HCT116 (cell line): Measurements from ENCODE around the gene DHRS12. TPM values are rescaled to one million over a fixed set of nuclear protein-coding genes. Genes with fewer than 3 reads are reported as not detected.

Source experiments
- ATAC-seq: fragments of 200-7000 bp; cut with Tn5 transposase; 2 replicates; pipeline ENCODE4 v1.9.1; 2020; ENCODE audit warnings: mild to moderate bottlenecking, moderate library complexity
- BruUV-seq: library from RNA; stranded (reverse); fragments of 400-500 nt; replicated peaks from 2 replicates; lab custom pipeline; 2021; lab: Mats Ljungman, UMichigan
- CTCF ChIA-PET: fragments of 300-600 bp; sonication (Branson Sonifier 250); formaldehyde crosslinking; loops from one replicate; lab custom pipeline; 2021; ENCODE audit warnings: antibody characterized with exemption; lab: Charles Lee
- POLR2A ChIA-PET: fragments of 300-600, 350-600 bp; sonication (Branson Sonifier 250); formaldehyde crosslinking; loops from one replicate; lab custom pipeline; 2021; ENCODE audit warnings: antibody characterized with exemption; lab: Charles Lee
- RAD21 ChIA-PET, 2 experiments: fragments of 300-600 bp; sonication (Branson Sonifier 250); formaldehyde crosslinking; loops; one replicate each; lab custom pipeline; 2023; ENCODE audit warnings: low total read pairs in 2 of 2; ENCODE audit not compliant: uncharacterized antibody in 2 of 2, unreplicated experiment in 2 of 2, low non-redundant PET in 1 of 2; lab: Charles Lee
- DNase-seq: peaks from one replicate; pipeline ENCODE4 v3.0.0-alpha.2; 2010; ENCODE audit warnings: low read depth, low spot score
- H2AFZ ChIP-seq: fragments of 200-600 bp; shearing (Covaris generic), sonication (generic); 2 replicates; pipeline ENCODE4 v1.6.1; 2017; ENCODE audit warnings: low read depth, mixed run types, mixed read lengths, antibody characterized with exemption, low read length; ENCODE audit not compliant: poor library complexity, severe bottlenecking
- H3K27ac ChIP-seq: 2 replicates; pipeline ENCODE4 v1.5.1; 2012; ENCODE audit warnings: low read depth, low read length
- H3K27me3 ChIP-seq: fragments of 200-600 bp; sonication (generic); 2 replicates; pipeline ENCODE4 v1.6.1; 2016; ENCODE audit warnings: mixed run types, low read length, mixed read lengths; ENCODE audit not compliant: insufficient read depth
- H3K36me3 ChIP-seq, 2 experiments: fragments of 200-500 bp in 1 of 2; fragments of 200-600 bp in 1 of 2; sonication (Bioruptor generic) in 1 of 2; sonication (generic) in 1 of 2; 2 replicates each; pipeline versions ENCODE4 v1.5.1 to v1.6.1; 2014 to 2016; ENCODE audit warnings: low read length in 2 of 2, inconsistent platforms in 1 of 2, mixed read lengths in 1 of 2, mixed run types in 1 of 2; ENCODE audit not compliant: insufficient read depth in 2 of 2, control insufficient read depth in 1 of 2
- H3K4me1 ChIP-seq, 2 experiments: fragments of 200-600 bp in 1 of 2; sonication (generic) in 1 of 2; 2 replicates each; pipeline versions ENCODE4 v1.5.1 to v1.6.1; 2012 to 2017; ENCODE audit warnings: low read length in 2 of 2, inconsistent platforms in 1 of 2, mild to moderate bottlenecking in 1 of 2, mixed read lengths in 1 of 2, mixed run types in 1 of 2, moderate library complexity in 1 of 2; ENCODE audit not compliant: insufficient read depth in 2 of 2, control insufficient read depth in 1 of 2
- H3K4me2 ChIP-seq: fragments of 200-600 bp; sonication (generic); 2 replicates; pipeline ENCODE4 v1.6.1; 2017; ENCODE audit warnings: mixed run types, low read length, mixed read lengths
- H3K4me3 ChIP-seq, 2 experiments: fragments of 200-600 bp in 1 of 2; sonication (generic) in 1 of 2; replicated peaks in 1 of 2; 2 replicates each; pipeline ENCODE4 v1.5.1; 2011 to 2016; ENCODE audit warnings: low read length in 2 of 2, control low read depth in 1 of 2, low read depth in 1 of 2, mild to moderate bottlenecking in 1 of 2, mixed read lengths in 1 of 2, mixed run types in 1 of 2
- H3K79me2 ChIP-seq: fragments of 200-600 bp; sonication (generic); 2 replicates; pipeline ENCODE4 v1.6.1; 2017; ENCODE audit warnings: mild to moderate bottlenecking, mixed run types, low read length, moderate library complexity, mixed read lengths; ENCODE audit not compliant: insufficient read depth
- H3K9ac ChIP-seq: fragments of 200-600 bp; sonication (generic); 2 replicates; pipeline ENCODE4 v1.6.1; 2016; ENCODE audit warnings: low read length, mixed read lengths
- H3K9me2 ChIP-seq: fragments of 200-600 bp; sonication (generic), shearing (Covaris generic); 2 replicates; pipeline ENCODE4 v1.6.1; 2017; ENCODE audit warnings: mixed run types, mild to moderate bottlenecking, moderate library complexity; ENCODE audit not compliant: insufficient read depth
- H3K9me3 ChIP-seq, 2 experiments: fragments of 200-500 bp in 1 of 2; fragments of 200-600 bp in 1 of 2; sonication (Bioruptor generic) in 1 of 2; sonication (generic) in 1 of 2; 2 replicates each; pipeline ENCODE4 v1.6.1; 2014 to 2017; ENCODE audit warnings: low read length in 2 of 2, mixed read lengths in 2 of 2, inconsistent platforms in 1 of 2, low read depth in 1 of 2, mild to moderate bottlenecking in 1 of 2, mixed run types in 1 of 2, moderate library complexity in 1 of 2; ENCODE audit not compliant: control insufficient read depth in 1 of 2, insufficient read depth in 1 of 2
- H4K20me1 ChIP-seq: fragments of 200-600 bp; sonication (generic), shearing (Covaris generic); 2 replicates; pipeline ENCODE4 v1.6.1; 2017; ENCODE audit warnings: mixed run types, mild to moderate bottlenecking, moderate library complexity; ENCODE audit not compliant: insufficient read depth
- CBX3 ChIP-seq: IDR thresholded peaks from 2 replicates; pipeline ENCODE4 v1.6.1; 2012; ENCODE audit warnings: low read depth
- CEBPB ChIP-seq: IDR thresholded peaks from 2 replicates; pipeline ENCODE4 v1.6.1; 2012; ENCODE audit warnings: low read depth
- EGR1 ChIP-seq: IDR thresholded peaks from 2 replicates; pipeline ENCODE4 v1.6.1; 2012; ENCODE audit warnings: low read depth
- EZH2 ChIP-seq: fragments of 200-600 bp; sonication (generic); IDR thresholded peaks from 2 replicates; pipeline ENCODE4 v1.6.1; 2017; ENCODE audit warnings: antibody characterized with exemption, mixed run types
- EZH2phosphoT487 ChIP-seq: fragments of 200-600 bp; IDR thresholded peaks from 2 replicates; pipeline ENCODE4 v1.6.1; 2018; ENCODE audit warnings: antibody characterized with exemption, borderline replicate concordance
- FOSL1 ChIP-seq: IDR thresholded peaks from 2 replicates; pipeline ENCODE4 v1.6.1; 2012; ENCODE audit warnings: low read depth
- JUND ChIP-seq: IDR thresholded peaks from 2 replicates; pipeline ENCODE4 v1.6.1; 2012
- POLR2A ChIP-seq: IDR thresholded peaks from 2 replicates; pipeline ENCODE4 v1.7.0; 2011; ENCODE audit warnings: borderline replicate concordance; ENCODE audit not compliant: insufficient read depth, insufficient read length; ENCODE audit errors: extremely low read depth
- POLR2AphosphoS5 ChIP-seq: IDR thresholded peaks from 2 replicates; pipeline ENCODE4 v1.6.1; 2011; ENCODE audit warnings: mild to moderate bottlenecking, low read depth, low read length, moderate library complexity
- SIN3A ChIP-seq: IDR thresholded peaks from 2 replicates; pipeline ENCODE4 v1.6.1; 2012; ENCODE audit warnings: low read depth
- SP1 ChIP-seq: IDR thresholded peaks from 2 replicates; pipeline ENCODE4 v1.6.1; 2012; ENCODE audit warnings: low read depth
- SRF ChIP-seq: IDR thresholded peaks from 2 replicates; pipeline ENCODE4 v1.6.1; 2012; ENCODE audit warnings: low read depth
- TCF7L2 ChIP-seq: IDR thresholded peaks from 2 replicates; pipeline ENCODE4 v1.7.0; 2011; ENCODE audit warnings: borderline replicate concordance, inconsistent platforms; ENCODE audit not compliant: insufficient read depth, insufficient read length; ENCODE audit errors: extremely low read depth
- YY1 ChIP-seq: IDR thresholded peaks from 2 replicates; pipeline ENCODE4 v1.6.1; 2011; ENCODE audit warnings: low read length, low read depth, moderate library complexity, mild to moderate bottlenecking; ENCODE audit not compliant: insufficient replicate concordance; ENCODE audit errors: extremely low read depth
- ZFX ChIP-seq: fragments of 450-650 bp; IDR thresholded peaks from 2 replicates; pipeline ENCODE4 v1.6.1; 2017
- ZNF274 ChIP-seq: fragments of 200-500 bp; sonication (Bioruptor generic); IDR thresholded peaks from 2 replicates; pipeline ENCODE4 v1.6.1; 2014; ENCODE audit warnings: mild to moderate bottlenecking, low read depth, low read length, inconsistent platforms
- intact Hi-C: fragments of 100-400 bp; cut with micrococcal nuclease; formaldehyde crosslinking; loops from 2 replicates; pipeline ENCODE4 v1.10.0; 2022
- total RNA-seq: library from RNA; stranded (reverse); gene quantifications from one replicate; pipeline ENCODE4 v1.2.1, GENCODE V29; 2021; ENCODE audit not compliant: unreplicated experiment
- TF ChIP-seq, protein P1 (sequence below): IDR thresholded peaks from 2 replicates; pipeline ENCODE4 v1.6.1; 2012; ENCODE audit warnings: low read depth
- TF ChIP-seq, protein P2 (sequence below): IDR thresholded peaks from 2 replicates; pipeline ENCODE4 v1.6.1; 2012
- TF ChIP-seq, protein P3 (sequence below): IDR thresholded peaks from 2 replicates; pipeline ENCODE4 v1.6.1; 2011; ENCODE audit warnings: mild to moderate bottlenecking, low read length, moderate library complexity; ENCODE audit not compliant: insufficient replicate concordance; ENCODE audit errors: extremely low read depth
- TF ChIP-seq, protein P4 (sequence below), 3 experiments: fragments of 200-600 bp in 1 of 3; sonication (generic) in 1 of 3; IDR thresholded peaks in 2 of 3; conservative IDR thresholded peaks in 1 of 3; 2 replicates each; pipeline ENCODE4 v1.5.1; 2012 to 2017; ENCODE audit warnings: low read depth in 2 of 3, low read length in 2 of 3, antibody characterized with exemption in 1 of 3, borderline replicate concordance in 1 of 3, control low read depth in 1 of 3, mild to moderate bottlenecking in 1 of 3, mixed read lengths in 1 of 3, mixed run types in 1 of 3, moderate library complexity in 1 of 3; ENCODE audit not compliant: insufficient read depth in 1 of 3

DHRS12 gene
- total RNA-seq, 1 experiment from 2014 or later: 3.9 TPM

DNA sequence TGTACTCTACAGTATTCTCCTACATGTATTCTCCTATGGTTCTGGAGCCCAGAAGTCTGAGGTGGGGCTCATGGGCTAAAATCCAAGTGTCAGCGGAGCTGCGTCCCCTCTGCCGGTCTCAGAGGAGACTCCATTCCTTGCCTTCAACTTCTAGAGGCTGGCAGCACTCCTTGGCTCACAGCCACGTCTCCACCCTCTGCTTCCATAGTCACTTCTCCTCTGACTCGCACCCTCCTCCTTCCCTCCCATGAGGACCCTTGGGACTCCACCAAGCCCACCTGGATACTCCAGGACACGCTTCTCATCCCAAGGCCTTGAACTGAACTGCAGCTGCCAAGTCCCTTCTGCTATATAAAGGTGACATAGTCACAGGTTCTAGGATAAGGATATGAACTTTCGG lies 27.8 kb downstream of the DHRS12 start:
- TF ChIP-seq EZH2phosphoT487: no peak
- no peak for TF ChIP-seq SRF
- no peak for TF ChIP-seq SP1
- TF ChIP-seq CBX3: no peak
- TF ChIP-seq, protein P1, sequence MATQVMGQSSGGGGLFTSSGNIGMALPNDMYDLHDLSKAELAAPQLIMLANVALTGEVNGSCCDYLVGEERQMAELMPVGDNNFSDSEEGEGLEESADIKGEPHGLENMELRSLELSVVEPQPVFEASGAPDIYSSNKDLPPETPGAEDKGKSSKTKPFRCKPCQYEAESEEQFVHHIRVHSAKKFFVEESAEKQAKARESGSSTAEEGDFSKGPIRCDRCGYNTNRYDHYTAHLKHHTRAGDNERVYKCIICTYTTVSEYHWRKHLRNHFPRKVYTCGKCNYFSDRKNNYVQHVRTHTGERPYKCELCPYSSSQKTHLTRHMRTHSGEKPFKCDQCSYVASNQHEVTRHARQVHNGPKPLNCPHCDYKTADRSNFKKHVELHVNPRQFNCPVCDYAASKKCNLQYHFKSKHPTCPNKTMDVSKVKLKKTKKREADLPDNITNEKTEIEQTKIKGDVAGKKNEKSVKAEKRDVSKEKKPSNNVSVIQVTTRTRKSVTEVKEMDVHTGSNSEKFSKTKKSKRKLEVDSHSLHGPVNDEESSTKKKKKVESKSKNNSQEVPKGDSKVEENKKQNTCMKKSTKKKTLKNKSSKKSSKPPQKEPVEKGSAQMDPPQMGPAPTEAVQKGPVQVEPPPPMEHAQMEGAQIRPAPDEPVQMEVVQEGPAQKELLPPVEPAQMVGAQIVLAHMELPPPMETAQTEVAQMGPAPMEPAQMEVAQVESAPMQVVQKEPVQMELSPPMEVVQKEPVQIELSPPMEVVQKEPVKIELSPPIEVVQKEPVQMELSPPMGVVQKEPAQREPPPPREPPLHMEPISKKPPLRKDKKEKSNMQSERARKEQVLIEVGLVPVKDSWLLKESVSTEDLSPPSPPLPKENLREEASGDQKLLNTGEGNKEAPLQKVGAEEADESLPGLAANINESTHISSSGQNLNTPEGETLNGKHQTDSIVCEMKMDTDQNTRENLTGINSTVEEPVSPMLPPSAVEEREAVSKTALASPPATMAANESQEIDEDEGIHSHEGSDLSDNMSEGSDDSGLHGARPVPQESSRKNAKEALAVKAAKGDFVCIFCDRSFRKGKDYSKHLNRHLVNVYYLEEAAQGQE: no peak
- TF ChIP-seq EGR1: no peak
- TF ChIP-seq TCF7L2: no peak
- TF ChIP-seq, protein P2, sequence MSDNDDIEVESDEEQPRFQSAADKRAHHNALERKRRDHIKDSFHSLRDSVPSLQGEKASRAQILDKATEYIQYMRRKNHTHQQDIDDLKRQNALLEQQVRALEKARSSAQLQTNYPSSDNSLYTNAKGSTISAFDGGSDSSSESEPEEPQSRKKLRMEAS: no peak
- TF ChIP-seq CEBPB: no peak
- no peak for TF ChIP-seq ZFX
- TF ChIP-seq POLR2A: no peak
- TF ChIP-seq JUND: no peak
- TF ChIP-seq, protein P3, sequence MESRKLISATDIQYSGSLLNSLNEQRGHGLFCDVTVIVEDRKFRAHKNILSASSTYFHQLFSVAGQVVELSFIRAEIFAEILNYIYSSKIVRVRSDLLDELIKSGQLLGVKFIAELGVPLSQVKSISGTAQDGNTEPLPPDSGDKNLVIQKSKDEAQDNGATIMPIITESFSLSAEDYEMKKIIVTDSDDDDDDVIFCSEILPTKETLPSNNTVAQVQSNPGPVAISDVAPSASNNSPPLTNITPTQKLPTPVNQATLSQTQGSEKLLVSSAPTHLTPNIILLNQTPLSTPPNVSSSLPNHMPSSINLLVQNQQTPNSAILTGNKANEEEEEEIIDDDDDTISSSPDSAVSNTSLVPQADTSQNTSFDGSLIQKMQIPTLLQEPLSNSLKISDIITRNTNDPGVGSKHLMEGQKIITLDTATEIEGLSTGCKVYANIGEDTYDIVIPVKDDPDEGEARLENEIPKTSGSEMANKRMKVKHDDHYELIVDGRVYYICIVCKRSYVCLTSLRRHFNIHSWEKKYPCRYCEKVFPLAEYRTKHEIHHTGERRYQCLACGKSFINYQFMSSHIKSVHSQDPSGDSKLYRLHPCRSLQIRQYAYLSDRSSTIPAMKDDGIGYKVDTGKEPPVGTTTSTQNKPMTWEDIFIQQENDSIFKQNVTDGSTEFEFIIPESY: no peak
- TF ChIP-seq EZH2: no peak
- TF ChIP-seq POLR2AphosphoS5: no peak
- TF ChIP-seq, protein P4, sequence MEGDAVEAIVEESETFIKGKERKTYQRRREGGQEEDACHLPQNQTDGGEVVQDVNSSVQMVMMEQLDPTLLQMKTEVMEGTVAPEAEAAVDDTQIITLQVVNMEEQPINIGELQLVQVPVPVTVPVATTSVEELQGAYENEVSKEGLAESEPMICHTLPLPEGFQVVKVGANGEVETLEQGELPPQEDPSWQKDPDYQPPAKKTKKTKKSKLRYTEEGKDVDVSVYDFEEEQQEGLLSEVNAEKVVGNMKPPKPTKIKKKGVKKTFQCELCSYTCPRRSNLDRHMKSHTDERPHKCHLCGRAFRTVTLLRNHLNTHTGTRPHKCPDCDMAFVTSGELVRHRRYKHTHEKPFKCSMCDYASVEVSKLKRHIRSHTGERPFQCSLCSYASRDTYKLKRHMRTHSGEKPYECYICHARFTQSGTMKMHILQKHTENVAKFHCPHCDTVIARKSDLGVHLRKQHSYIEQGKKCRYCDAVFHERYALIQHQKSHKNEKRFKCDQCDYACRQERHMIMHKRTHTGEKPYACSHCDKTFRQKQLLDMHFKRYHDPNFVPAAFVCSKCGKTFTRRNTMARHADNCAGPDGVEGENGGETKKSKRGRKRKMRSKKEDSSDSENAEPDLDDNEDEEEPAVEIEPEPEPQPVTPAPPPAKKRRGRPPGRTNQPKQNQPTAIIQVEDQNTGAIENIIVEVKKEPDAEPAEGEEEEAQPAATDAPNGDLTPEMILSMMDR (IDR thresholded peaks at IDR 0.05 in 2 of 3, conservative IDR thresholded peaks at IDR 0.05 in 1 of 3; ENCODE audit: borderline replicate concordance in 1 of 3, insufficient read depth in 1 of 3, low read depth in 2 of 3, low read length in 2 of 3): no peak
- TF ChIP-seq ZNF274: no peak
- no peak for TF ChIP-seq SIN3A
- no peak for TF ChIP-seq FOSL1
- TF ChIP-seq YY1: no peak
- TF ChIP-seq, all 23 proteins: peak for 0
- intact Hi-C loops: no loop called here
- no TSS peak for BruUV-seq
- H3K9me3 ChIP-seq: no peaks in the 10 kb centered on the region
- RAD21 ChIA-PET: no interaction called here
- DNase-seq (no peak), ATAC-seq (no peak)
- H3K4me1 ChIP-seq: no peaks in the 10 kb centered on the region
- no peaks in the 10 kb centered on the region for H3K27me3 ChIP-seq
- no peak overlapping the region for H3K9ac ChIP-seq
- CTCF ChIA-PET: no interaction called here
- no peak overlapping the region for H3K4me3 ChIP-seq
- H3K79me2 ChIP-seq: no peaks in the 10 kb centered on the region
- no peak overlapping the region for H3K27ac ChIP-seq
- H3K36me3 ChIP-seq: no peaks in the 10 kb centered on the region
- H3K4me2 ChIP-seq: no peak overlapping the region
- H2AFZ ChIP-seq: no peak overlapping the region
- POLR2A ChIA-PET: no interaction called here
- no peaks in the 10 kb centered on the region for H3K9me2 ChIP-seq
- H4K20me1 ChIP-seq: no peaks in the 10 kb centered on the region
